Gastrocnemius medialis (tissue), 4 donors: ENCODE measurements around the gene PRKCZ. TPM values are rescaled to one million over a fixed set of nuclear protein-coding genes. Genes with fewer than 3 reads are reported as not detected.

Experiments
- ATAC-seq, 2 donors: fragments of 150-250 bp; one replicate each; pipeline ENCODE4 v1.9.1; 2016
- DNase-seq, 2 donors: peaks; one replicate each; pipeline ENCODE4 v3.0.0-alpha.2; 2019
- H3K27ac ChIP-seq, 4 donors: fragments of 200-600 bp; sonication (generic); 1 replicate in 1 of 4; 2 replicates in 3 of 4; pipeline ENCODE4 v1.5.1; 2016 to 2018; ENCODE audit warnings: mild to moderate bottlenecking in 2 of 4, moderate library complexity in 1 of 4
- H3K27me3 ChIP-seq, 3 donors: fragments of 200-600 bp; sonication (generic) in 2 of 3; 1 replicate in 1 of 3; 2 replicates in 2 of 3; pipeline versions ENCODE4 v1.5.1 to v1.6.0; 2016 to 2019; ENCODE audit warnings: mild to moderate bottlenecking in 1 of 3, moderate library complexity in 1 of 3
- H3K36me3 ChIP-seq, 2 donors: fragments of 200-600 bp; sonication (generic) in 1 of 2; one replicate each; pipeline ENCODE4 v1.5.1; 2017 to 2018
- H3K4me1 ChIP-seq, 2 donors: fragments of 200-600 bp; sonication (generic) in 1 of 2; one replicate each; pipeline ENCODE4 v1.5.1; 2016 to 2017; ENCODE audit warnings: mild to moderate bottlenecking in 2 of 2
- H3K4me3 ChIP-seq, 4 donors: fragments of 200-600 bp; sonication (generic) in 3 of 4; 1 replicate in 1 of 4; 2 replicates in 3 of 4; pipeline ENCODE4 v1.5.1; 2016 to 2019; ENCODE audit warnings: mild to moderate bottlenecking in 2 of 4
- H3K9me3 ChIP-seq, 3 donors: fragments of 200-600 bp; sonication (generic) in 2 of 3; 1 replicate in 1 of 3; 2 replicates in 2 of 3; pipeline ENCODE4 v1.5.1; 2016 to 2019
- CTCF ChIP-seq, 5 experiments: fragments of 450-650 bp in 3 of 5; fragments of 200-600 bp in 2 of 5; sonication (generic) in 2 of 5; IDR thresholded peaks in 4 of 5; conservative IDR thresholded peaks in 1 of 5; 1 replicate in 4 of 5; 2 replicates in 1 of 5; pipeline ENCODE4 v1.5.1; 2016 to 2019; ENCODE audit warnings: antibody characterized with exemption in 5 of 5, mild to moderate bottlenecking in 3 of 5, moderate library complexity in 3 of 5
- POLR2A ChIP-seq, 2 donors: fragments of 450-650 bp; IDR thresholded peaks; one replicate each; pipeline ENCODE4 v1.6.1; 2017; ENCODE audit warnings: antibody characterized with exemption in 2 of 2, mild to moderate bottlenecking in 2 of 2, moderate library complexity in 2 of 2
- in situ Hi-C, 4 donors: fragments of 200-750 bp; cut with MboI; loops; one replicate each; pipeline versions ENCODE4 v1.15.0 to v1.8.0; 2017; ENCODE audit warnings: low sequenced_read_pairs in 4 of 4
- intact Hi-C: fragments of 100-400 bp; cut with DNase I; formaldehyde crosslinking; loops from one replicate; pipeline ENCODE4 v1.15.1; 2023; ENCODE audit warnings: low total_unique reads
- total RNA-seq, 4 donors: library from RNA; depleted of rRNA; stranded (reverse); fragments of >200 nt; gene quantifications; one replicate each; pipeline versions ENCODE4 v1.1.0 to v1.2.3, GENCODE V29; 2016

PRKCZ gene
- total RNA-seq, 4 donors from 2014 or later, result 0.16 to 0.87 TPM; not detected in 2

- in situ Hi-C loops, result loop anchor here in 2 of 4 donors (25.0 kb wide), 1 partner anchor 408 kb away; the partner anchor contains the start of gene PRXL2B (in 2 of the 2)
- Histone ChIP-seq H3K4me3 (no peak overlapping the region), H3K36me3 (no peaks in the 10 kb centered on the region), H3K27ac (no peak overlapping the region), H3K27me3 (no peaks in the 10 kb centered on the region), H3K4me1 (peaks cover 0 to 5% of the 10 kb centered on the region in 2 donors), H3K9me3 (no peaks in the 10 kb centered on the region)
- DNase-seq (no peak), ATAC-seq (no peak)
- intact Hi-C loops, result no loop called here
- TF ChIP-seq CTCF (IDR thresholded peaks at IDR 0.05 in 4 of 5, conservative IDR thresholded peaks at IDR 0.05 in 1 of 5) (no peak), POLR2A (IDR thresholded peaks at IDR 0.05) (no peak)
Measured at GRCh38 chr1:2179283-2180013, 129.2 kb downstream of the PRKCZ start.

- intact Hi-C loops, result no loop called here
- Histone ChIP-seq H3K36me3 (peaks cover 0 to 4% of the 10 kb centered on the region in 2 donors), H3K9me3 (no peaks in the 10 kb centered on the region), H3K4me1 (no peaks in the 10 kb centered on the region), H3K4me3 (no peak overlapping the region), H3K27me3 (no peaks in the 10 kb centered on the region), H3K27ac (no peak overlapping the region)
- no peak for ATAC-seq
- TF ChIP-seq POLR2A (IDR thresholded peaks at IDR 0.05), result no peak
- TF ChIP-seq CTCF (IDR thresholded peaks at IDR 0.05 in 4 of 5, conservative IDR thresholded peaks at IDR 0.05 in 1 of 5), result no peak
- no peak for DNase-seq
- in situ Hi-C loops, result loop anchor here in 2 of 4 donors (25.0 kb wide), 1 partner anchor 407 kb away; the partner anchor contains the start of gene PRXL2B (in 2 of the 2)
Measured at GRCh38 chr1:2180297-2181245, 130.4 kb downstream of the PRKCZ start.

DNA sequence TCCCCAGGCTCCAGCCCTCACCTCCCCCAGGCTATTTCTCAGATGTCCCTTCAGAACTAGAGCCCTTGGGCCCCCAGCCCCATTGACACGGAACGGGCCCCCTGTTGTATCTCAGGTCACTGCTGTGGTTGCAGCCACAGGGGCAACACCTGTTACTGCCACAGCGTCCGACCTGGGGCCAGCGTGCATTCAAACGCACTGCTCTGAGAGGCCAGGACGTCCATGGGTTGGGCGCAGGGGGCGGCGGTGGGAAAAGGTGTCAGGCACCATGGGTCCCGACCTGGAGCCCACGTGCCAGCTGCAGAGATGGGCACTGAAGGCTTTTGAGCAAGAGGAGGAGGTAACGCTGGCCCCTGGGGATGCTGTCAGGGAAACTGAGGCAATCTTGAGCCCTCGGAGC, 131.1 kb downstream of the PRKCZ start:
- intact Hi-C loops, result no loop called here
- no peak for TF ChIP-seq POLR2A (IDR thresholded peaks at IDR 0.05)
- no peak for TF ChIP-seq CTCF (IDR thresholded peaks at IDR 0.05 in 4 of 5, conservative IDR thresholded peaks at IDR 0.05 in 1 of 5)
- Histone ChIP-seq H3K27ac (no peak overlapping the region), H3K9me3 (no peaks in the 10 kb centered on the region), H3K36me3 (peaks cover 0 to 4% of the 10 kb centered on the region in 2 donors), H3K27me3 (no peaks in the 10 kb centered on the region), H3K4me1 (no peaks in the 10 kb centered on the region), H3K4me3 (no peak overlapping the region)
- ATAC-seq (no peak), DNase-seq (no peak)
- in situ Hi-C loops, result loop anchor here in 2 of 4 donors (25.0 kb wide), 1 partner anchor 406 kb away; the partner anchor contains the start of gene PRXL2B (in 2 of the 2)

- no peaks in the 10 kb centered on the region for H3K9me3 ChIP-seq
- in situ Hi-C loops, result loop anchor here in 2 of 4 donors (25.0 kb wide), 1 partner anchor 406 kb away; the partner anchor contains the start of gene PRXL2B (in 2 of the 2)
- H3K4me1 ChIP-seq, result no peaks in the 10 kb centered on the region
- TF ChIP-seq POLR2A (IDR thresholded peaks at IDR 0.05) (no peak), CTCF (IDR thresholded peaks at IDR 0.05 in 4 of 5, conservative IDR thresholded peaks at IDR 0.05 in 1 of 5) (no peak)
- peaks cover 0 to 4% of the 10 kb centered on the region in 2 donors for H3K36me3 ChIP-seq
- ATAC-seq, result no peak
- DNase-seq, result no peak
- no peak overlapping the region for H3K4me3 ChIP-seq
- H3K27me3 ChIP-seq, result no peaks in the 10 kb centered on the region
- H3K27ac ChIP-seq, result no peak overlapping the region
- intact Hi-C loops, result no loop called here
Measured at GRCh38 chr1:2181752-2182151, 131.5 kb downstream of the PRKCZ start.
